Stimulated activated CD8-positive, alpha-beta memory T cell treated with anti-CD3 and anti-CD28 coated beads, Interleukin-12 subunit alpha, Interleukin-12 subunit beta, amount 100 ng/mL, for 1 hour (primary cell): ENCODE data around the gene TEF.
"Not testable (repeated sequence)": the region's sequence is repeated elsewhere in the genome, so short reads cannot be mapped to it uniquely, and the experiment has no call there.

ENCODE experiments used
- DNase-seq: peaks from one replicate; pipeline ENCODE4 v3.0.0-alpha.2; 2020; ENCODE audit warnings: low read depth

TEF gene

GRCh38 chr22:41425660-41426365 lies 44.1 kb downstream of the TEF start:
- no peak for DNase-seq

DNA sequence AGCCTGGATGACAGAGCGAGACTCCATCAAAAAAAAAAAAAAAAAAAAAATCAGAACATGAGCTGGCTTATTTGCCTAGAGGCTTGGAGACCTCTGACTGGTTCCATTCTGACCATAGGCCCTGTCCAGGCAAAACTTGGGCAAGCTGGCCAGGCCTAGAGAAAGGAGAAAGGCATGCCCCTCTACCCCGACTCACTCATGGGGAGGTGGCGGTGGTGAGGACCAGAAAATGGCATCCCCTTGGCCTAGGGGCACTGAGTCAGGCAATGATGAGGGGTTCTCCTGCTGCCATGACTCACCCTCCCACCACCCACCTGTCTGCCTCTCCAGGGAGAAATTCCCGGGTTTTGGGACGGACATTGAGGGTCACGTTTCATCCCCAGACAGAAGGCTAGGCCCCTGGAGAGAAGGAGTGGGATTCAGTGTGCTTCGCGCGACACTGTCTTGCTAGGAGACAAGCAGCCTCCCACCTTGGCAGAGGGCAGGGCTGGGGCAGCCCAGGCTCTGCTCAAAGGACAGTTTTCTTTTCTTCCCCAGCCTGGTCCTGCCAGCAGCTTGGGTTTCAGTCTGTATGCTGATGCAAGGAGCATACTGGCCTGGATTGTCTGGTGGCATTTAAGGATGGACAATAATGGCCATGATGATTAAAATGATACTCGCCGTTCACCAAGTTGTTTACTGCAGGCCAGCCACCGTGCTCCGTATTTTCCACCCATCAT lies 47.6 kb downstream of the TEF start:
- no peak for DNase-seq

- no peak for DNase-seq
Measured at GRCh38 chr22:41429951-41430332, 48.2 kb downstream of the TEF start.

GRCh38 chr22:41431656-41432055 lies 49.9 kb downstream of the TEF start:
- no peak for DNase-seq

DNA sequence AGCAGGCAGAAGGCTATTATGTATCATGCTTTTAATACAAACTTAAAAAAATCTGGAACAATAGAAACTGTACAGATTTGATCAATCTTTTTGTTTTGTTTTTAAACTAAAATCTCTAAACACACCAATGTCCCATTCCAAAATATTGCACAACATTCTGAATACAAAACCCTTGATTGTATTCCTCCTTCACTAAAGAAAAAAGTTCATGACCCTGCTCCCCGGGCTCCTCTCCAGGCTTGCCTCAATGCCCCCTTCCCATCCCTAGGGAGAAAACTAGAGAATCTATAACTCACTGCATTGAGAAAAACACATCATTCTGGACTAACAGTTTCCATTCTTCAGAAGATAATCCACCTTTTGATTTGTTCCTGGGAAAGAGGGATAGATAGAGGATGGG lies 51.7 kb downstream of the TEF start:
- DNase-seq, result not testable (repeated sequence)

DNA sequence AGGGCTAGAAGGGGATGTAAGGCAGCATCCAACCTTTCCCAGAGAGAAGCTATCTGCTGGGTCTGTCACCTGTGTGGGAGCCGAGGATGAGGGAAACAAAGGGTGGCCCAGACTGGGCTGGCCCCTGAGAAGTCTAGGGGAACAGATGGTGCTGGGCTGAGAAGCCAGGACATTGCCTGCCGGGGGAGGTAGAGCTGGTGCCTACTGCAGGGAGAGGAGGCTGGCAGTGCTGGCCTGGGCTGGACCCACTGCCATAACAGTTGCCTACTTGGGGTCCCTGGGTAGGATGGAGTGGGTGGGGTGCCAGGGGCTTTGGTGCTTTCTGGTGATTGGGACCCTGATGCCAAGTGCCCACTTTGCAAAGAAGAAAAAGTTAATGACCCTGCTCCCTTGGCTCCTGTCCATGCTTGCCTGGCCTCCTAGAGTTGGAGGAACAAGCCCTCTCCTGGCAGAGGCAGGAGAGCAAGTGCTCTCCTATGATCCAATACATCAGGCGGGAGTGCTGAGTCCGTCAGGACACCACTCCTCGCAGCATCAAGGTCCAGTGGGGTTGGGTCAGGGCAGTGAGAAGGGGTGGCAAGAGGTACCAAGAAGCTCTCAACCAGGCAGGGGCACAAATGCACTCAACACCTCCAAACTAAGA lies 52.7 kb downstream of the TEF start:
- not testable (repeated sequence) for DNase-seq

DNA sequence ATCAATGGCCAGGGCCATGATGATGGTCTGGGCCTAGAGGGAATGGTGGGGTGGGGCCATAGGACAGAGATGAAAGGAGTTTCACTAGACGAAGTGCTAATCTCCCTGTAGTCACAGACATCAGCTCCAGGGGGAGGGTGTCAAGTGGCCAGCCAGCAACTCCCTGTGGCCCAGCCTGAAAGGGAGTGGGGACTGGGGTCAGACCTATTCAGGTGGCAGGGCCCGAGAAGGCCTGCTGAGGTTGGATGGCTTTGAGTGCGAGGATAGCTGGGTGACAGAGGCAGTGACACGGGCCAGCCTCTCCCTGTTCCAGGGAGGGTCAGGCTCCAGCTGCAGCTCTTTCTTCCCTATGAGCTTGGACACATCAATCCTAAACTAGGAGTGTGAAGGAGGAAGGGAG lies 53.8 kb downstream of the TEF start:
- no peak for DNase-seq

GRCh38 chr22:41436322-41437113 lies 54.8 kb downstream of the TEF start:
- DNase-seq, result no peak

- no peak for DNase-seq
Measured at GRCh38 chr22:41437198-41437597, 55.5 kb downstream of the TEF start.

GRCh38 chr22:41440511-41440910 lies 58.8 kb downstream of the TEF start:
- DNase-seq, result not testable (repeated sequence)

- DNase-seq, result no peak
Measured at GRCh38 chr22:41442240-41442792, 60.6 kb downstream of the TEF start.

DNA sequence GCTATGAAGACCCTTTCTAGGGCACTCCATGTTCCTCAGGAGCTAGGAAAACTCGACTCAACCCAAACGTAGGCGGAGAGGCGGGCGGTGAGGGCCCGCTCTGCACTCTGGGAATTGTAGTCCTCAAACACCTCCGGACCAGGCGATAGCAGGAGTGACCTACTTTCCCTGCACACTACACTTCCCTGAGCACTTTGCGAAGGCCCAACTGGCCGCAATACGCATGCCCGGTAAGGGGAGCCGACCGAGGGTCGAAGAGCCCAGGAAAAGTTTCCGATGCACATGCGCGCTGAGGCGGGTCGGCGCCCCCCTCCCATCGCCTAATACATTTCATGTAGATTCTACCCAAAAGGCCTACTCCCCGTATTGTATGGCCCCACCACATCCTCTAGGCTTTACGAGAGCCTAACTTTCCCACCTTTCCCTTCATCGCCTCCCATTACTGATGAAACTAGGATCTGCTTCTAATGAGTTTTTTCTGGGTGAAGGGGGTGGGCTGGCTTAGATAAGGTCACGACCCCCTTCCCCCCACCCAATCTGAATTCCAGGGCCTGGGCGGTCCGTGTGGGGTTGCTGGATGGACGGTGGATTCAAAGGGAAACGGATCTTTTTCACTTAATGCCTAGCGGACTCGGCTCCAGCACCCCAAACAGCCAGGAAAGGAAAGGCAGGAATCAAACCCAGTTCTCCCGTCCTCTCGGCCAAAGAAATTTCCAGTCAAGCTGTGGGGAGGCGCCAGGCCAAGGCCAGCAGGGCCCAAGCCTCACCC lies 62.8 kb downstream of the TEF start:
- DNase-seq, result peak; percentile 67

GRCh38 chr22:41445129-41446056 lies 63.7 kb downstream of the TEF start:
- no peak for DNase-seq

- no peak for DNase-seq
Measured at GRCh38 chr22:41446057-41446501, 64.3 kb downstream of the TEF start.

DNA sequence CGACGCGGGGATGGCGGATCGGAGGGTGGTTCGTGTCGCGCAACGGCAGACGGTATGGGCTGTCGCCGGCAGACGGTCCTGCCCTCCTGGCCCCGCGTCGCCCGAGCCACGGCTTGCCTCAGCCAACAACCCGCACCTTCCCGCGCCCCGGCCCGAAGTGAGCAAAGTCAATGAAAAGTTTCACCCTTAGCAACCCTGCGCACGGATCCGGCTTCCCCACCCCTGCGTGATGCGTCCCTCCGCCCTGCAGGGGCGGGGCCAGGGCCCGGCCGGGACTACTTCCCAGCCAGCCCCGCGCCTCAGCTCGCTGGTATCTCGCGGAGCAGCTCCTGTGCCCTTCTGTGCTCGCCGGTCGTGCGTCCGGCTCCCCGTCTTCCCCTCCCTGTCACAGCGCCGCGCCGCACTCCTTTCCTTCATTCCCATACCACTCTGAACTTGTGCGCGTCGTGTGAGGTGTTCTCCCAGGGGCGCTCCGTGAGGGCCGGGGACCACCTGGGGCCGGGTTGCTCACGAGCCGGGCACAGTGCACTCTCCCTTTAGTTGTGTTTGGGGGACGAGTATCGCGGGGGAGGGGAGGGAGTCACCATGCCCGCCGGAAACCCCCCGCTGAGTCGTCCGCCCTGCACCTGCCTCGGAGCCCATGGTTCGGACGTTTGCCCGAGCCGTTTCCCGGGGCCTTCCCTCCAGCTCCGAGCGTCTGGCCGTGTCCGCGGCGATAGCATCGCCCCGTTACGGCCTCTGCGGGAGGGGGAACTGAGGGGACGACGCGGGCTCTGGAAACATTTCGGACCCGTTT lies 65.1 kb downstream of the TEF start, which contains the start of gene TOB2:
TSS of gene TOB2 (minus strand) at position 163 of the 796 bp plus-strand sequence. CDS start 9,456 bp downstream, outside the sequence.
- peak; percentile 88 for DNase-seq

- DNase-seq, result no peak
Measured at GRCh38 chr22:41447435-41448188, 65.9 kb downstream of the TEF start.

- DNase-seq, result peak; percentile 82
Measured at GRCh38 chr22:41448189-41448808, 66.6 kb downstream of the TEF start.
